ENCODE data around the gene MYO1E.
A peak's percentile ranks its signal among the peaks of the same experiment; 100 is the strongest.

Gene MYO1E

GRCh38 chr15:59119625-59120024 lies 253.0 kb downstream of the MYO1E start:
- DNase-seq, result no peak

GRCh38 chr15:59116771-59117170 lies 255.9 kb downstream of the MYO1E start:
- no peak for DNase-seq

- DNase-seq, result no peak
Measured at GRCh38 chr15:59116141-59116540, 256.5 kb downstream of the MYO1E start.

GRCh38 chr15:59115047-59115446 lies 257.6 kb downstream of the MYO1E start:
- no peak for DNase-seq

- DNase-seq, result no peak
Measured at GRCh38 chr15:59111251-59111650, 261.4 kb downstream of the MYO1E start.

- DNase-seq, result no peak
Measured at GRCh38 chr15:59105854-59106253, 266.8 kb downstream of the MYO1E start.

- DNase-seq, result peak; percentile 95
Measured at GRCh38 chr15:59104912-59105732, 267.5 kb downstream of the MYO1E start, which contains the start of gene CCNB2. Gene CCNB2 (plus strand): TSS chr15:59105146. CDS start chr15:59105269, 123 bp downstream.

GRCh38 chr15:59104602-59104911 lies 268.1 kb downstream of the MYO1E start:
- DNase-seq, result no peak

GRCh38 chr15:59099162-59099685 lies 273.4 kb downstream of the MYO1E start:
- DNase-seq, result no peak

- no peak for DNase-seq
Measured at GRCh38 chr15:59096429-59096828, 276.2 kb downstream of the MYO1E start.

GRCh38 chr15:59094077-59094476 lies 278.6 kb downstream of the MYO1E start:
- DNase-seq, result no peak

GRCh38 chr15:59087731-59088130 lies 284.9 kb downstream of the MYO1E start:
- DNase-seq, result no peak
